NCI-H226 (cell line): ENCODE data around the gene AGBL1.
"Not testable (repeated sequence)": the region's sequence is repeated elsewhere in the genome, so short reads cannot be mapped to it uniquely, and the experiment has no call there.

Experiments
- DNase-seq: peaks from one replicate; pipeline ENCODE4 v3.0.0-alpha.2; 2015

AGBL1 gene

DNA sequence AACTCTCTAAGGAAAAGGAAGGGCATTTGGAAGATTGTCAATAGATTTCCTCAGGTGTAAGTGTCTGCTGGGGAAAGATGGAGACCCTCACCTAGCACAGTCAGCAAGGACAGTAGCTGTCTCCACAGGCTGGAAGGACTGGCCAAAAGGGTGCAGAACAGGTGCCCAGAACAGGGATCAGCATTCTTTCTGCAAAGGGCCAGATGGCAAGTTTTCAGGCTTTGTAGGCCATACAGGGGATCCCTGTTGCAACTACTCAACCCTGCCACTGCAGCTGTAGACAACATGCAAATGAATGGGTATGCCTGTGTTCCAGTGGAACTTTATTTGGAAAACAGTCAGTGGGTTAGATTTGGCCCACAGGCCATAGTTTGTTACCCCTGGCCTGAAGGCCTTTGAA, 8.1 kb downstream of the AGBL1 start:
- DNase-seq, result no peak

DNA sequence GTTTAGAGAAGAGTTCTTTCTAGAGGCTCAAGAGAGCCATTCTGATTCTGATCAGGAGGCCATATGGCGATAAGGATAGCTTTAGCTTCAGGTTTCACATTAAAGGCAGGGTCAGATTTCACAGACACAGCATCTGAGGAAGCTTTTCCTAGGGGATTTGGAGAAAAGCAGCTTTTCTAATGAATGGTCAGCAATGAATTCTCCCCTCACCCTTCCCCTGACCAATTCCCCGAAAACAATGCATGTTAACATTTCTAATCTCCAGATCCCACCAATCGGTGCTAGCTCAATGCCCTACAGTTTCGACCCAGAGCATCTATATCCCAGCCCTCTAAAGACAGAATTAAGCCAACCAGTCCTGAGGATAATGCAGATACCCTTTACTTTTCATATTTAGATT, 9.8 kb downstream of the AGBL1 start:
- no peak for DNase-seq

DNA sequence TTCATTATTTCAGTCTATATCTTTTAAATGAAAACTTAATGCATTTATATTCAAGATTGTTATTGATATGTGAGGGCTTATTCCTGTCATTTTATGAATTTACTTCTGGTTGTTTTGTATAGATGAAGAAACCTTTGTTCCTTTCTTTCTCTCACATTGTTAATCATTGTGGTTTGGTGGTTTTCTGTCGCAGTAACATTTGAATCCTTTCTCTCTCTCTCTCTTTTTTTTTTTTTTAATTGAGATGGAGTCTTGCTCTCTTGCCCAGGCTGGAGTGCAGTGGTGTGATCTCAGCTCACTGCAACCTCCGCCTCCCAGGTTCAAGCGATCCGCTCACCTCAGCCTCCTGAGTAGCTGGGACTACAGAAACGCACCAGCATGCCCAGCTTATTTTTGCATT, 22.1 kb downstream of the AGBL1 start:
- DNase-seq, result no peak

DNA sequence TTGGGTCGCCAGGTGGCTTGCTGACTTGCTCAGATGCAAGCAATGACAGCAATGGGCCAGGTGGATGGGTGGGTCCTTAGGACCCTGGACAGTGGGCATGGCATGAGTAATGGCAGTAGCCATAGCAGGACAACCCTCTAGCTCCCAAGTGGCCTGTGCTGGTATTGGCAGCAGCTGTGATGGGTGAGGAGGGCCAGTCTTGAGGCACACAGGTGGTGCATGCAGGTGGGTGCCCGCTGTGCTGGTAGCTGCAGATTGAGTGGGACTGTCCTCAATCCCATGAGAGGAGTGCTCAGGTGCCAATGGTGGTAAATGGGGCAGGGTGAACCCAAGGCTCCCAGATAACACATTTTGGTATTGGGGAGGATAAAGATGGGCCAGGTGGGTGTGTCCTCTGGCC, 24.2 kb downstream of the AGBL1 start:
- DNase-seq, result no peak

DNA sequence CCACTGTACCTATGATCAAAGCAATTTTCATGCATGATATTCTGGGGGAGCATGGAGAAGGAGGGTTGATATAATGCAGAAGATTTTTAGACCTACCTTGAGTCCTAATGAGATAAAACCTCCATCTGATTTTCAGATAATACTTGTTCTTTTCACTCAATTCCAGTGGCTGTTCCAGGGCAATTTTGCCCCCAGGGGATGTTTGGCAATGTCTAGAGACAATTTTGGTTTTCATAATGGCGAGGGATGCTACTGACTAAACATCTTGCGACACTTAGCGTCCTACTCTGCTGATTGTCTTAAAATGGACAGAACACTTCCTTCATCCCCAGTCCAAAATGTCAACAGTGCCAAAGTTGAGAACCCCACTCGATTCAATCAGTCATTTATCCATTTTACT, 26.6 kb downstream of the AGBL1 start:
- DNase-seq, result no peak

DNA sequence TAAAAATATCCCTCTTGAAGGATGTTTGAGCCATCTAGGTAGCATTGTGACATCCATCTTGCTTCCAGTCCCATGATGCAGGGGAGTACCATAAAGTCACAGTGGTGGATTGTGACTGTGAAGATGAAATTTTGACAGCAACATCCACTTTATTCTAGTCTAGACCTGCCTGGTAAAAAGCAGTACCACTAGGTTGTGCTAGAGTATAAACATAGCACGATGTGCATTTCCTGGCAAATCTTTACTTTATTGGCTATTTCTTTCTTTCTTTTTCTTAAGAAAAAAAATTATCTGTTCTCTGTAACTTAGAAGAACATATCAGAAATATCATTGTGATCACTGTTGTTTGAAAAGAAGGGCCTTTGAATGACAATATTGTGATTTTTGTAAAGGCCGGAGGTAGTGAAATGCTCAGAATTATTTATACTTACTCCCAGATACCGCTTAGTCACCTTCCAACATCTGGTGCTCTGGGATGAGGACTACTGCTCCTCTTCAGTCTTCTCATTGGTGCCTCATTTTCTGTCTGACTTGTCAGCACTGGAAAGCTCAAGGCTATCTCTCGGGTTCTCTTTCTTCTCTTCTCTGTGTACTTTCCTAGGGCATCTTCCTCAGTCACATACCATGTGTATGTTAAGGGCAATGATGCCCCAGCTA, 35.6 kb downstream of the AGBL1 start:
- no peak for DNase-seq

DNA sequence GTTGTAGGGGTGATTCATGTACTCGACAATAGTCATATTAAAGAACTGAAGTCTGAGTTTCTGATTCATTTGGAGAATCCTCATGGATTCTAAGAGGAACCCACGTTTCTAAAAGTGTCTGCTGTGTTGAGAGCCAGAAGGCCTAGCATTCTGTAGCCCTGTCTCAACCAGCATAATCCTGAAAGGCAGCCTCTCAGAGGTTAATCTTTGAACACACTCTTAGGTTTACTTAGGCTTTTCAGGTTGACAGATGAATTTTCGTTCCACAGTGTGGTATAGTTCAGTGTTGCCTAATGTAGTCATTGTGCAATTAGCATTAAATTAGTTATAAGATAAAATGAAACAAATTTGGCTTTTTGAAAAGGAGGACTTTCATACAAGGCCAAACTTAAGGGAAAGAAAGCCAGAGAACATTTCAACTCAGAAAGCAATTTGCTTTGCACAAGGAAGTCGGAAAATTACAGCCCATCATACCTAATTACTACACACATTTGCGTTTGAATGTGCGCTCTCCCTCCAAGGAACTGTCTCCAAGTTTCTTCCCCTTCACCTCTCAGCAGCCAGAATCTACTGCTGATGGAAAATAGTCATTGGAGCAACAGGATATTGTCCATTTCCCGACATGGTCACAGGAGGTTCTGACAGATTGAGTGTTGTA, 42.0 kb downstream of the AGBL1 start:
- no peak for DNase-seq

DNA sequence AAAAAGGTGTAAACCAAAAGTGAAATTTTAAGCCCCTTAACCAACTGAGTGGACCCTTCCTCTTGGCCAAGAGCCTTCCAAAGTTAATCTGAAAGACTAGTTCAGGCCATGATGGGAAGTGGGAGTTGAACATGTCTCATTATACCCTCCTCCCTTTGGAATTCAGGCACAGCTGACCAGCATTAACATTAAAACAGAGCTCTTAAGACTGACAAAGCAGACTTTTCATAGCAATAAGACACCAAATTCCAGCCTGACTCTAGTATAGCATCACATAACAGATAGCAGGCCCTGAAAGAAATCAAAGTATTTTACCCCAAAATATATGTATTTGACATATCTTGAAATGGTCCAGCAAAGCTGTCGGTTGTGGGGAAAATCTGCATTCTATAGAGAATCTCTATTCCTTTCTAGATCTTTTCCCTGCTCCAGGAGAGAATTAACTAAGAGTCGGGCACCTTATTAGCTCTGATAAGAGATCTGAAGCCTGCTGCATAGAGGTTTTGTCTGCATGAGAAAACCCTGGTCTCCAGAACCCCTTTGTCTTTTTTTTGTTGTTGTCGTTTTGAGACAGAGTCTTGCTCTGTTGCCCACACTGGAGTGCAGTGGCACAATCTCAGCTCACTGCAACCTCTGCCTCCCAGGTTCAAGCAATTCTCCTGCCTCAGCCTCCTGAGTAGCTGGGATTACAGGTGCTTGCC, 43.2 kb downstream of the AGBL1 start:
- not testable (repeated sequence) for DNase-seq

DNA sequence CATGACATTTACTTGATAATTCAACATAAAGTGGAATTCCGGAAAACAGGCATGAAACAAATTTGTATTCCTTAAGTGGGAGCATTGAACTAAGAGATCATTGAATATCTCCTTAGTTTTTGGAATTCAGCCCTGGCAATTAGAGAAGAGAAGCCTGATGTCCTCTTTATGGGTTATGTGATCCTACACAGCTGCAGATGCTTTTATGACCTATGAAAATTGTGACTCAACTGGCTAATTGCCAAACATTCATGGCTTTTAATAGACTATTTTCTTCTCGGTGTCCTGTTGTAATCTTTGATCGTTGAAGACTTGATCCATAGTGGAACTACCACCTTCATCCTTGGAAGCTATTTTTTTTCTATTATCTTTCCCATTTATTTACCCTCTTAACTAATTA, 46.1 kb downstream of the AGBL1 start:
- no peak for DNase-seq

DNA sequence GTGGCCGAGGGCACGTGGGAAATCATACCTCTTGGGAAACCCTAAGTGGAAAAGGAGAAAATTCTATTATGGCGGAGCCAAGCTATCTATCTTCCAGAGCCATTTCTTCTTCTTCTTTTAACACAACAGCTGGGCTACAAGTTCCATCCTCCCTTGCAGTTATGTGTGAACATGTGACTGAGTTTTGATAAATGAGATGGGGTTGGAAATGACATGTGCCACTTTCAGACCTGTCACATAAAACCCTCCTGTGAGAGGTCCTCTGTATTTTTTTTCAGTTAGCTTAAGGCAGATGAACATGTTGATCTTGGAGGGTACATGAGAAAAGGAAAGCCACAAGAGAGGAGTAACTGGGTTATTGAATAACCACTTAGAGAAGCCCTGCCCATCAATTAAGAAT, 47.9 kb downstream of the AGBL1 start:
- DNase-seq, result no peak

DNA sequence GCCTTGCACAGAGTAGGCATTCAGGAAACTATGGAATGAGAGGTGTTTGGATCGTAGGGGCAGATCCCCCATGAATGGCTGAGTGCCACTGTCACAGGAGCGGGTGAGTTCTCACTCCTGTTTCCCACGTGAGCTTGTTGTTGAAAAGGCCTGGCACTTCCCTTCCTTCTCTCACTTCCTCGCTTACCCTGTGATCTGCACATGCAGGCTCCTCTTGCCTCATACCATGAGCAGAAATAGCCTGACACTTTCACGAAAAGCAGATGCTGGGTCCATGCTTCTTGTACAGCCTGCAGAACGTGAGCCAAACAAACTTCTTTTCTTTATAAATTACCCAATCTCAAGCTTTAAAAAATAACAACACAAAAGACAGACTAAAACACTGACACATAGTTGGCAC, 55.4 kb downstream of the AGBL1 start:
- no peak for DNase-seq

DNA sequence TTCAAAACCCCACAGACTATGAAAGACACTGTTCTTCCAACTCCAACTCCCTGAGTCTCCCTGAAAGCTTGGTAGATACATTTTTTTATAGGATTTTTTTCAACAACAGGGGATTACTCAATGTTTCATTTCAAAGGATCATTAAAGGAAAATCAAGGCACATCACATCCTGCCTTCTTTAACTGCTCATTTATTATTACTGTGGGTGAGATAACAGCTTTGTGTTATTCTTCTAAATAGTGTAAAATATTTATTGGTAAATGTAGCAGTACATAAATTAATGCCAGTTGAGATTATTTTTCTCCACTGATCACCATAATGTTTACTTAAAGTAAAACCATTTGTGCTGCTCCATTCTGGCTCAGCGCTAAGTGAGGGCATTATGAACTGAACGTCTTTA, 57.2 kb downstream of the AGBL1 start:
- DNase-seq, result no peak

DNA sequence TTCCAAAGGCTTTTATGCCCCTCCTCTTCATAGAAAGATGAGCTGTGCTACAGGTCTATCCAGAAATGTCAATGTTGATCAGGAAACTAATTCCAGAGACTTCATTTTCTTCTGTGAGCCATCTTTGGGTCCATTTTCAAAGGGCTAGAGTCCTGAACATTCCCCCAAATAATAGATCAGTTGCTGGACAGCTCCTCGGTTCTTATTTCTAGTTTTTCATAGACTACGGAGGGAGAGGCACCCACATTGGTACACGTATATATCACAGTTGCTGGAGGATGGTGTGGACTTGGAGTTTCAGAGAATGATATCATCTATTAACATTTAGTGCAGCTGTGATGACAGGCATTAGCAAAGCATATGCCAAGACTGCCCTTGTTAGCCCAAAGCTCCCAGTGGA, 59.1 kb downstream of the AGBL1 start:
- no peak for DNase-seq

DNA sequence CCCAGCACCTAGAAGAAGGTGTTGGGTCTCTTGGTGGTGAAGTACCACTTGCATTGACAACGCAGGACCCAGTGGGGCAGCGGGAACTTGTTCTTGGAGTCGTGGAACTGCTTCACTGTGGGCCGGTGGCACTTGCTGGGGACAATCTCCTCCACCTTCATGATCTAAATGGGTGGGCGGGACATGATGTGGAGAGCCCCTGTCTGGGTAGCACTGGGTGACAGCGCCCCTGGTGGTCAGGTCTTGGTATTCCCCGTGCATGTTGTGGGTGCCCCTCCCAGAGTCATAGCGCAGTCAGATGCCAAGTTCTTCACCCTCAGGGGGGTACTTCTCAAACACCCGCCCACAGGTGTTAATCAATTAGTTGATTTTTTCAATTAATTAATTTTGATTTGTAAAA, 60.2 kb downstream of the AGBL1 start:
- DNase-seq, result no peak

DNA sequence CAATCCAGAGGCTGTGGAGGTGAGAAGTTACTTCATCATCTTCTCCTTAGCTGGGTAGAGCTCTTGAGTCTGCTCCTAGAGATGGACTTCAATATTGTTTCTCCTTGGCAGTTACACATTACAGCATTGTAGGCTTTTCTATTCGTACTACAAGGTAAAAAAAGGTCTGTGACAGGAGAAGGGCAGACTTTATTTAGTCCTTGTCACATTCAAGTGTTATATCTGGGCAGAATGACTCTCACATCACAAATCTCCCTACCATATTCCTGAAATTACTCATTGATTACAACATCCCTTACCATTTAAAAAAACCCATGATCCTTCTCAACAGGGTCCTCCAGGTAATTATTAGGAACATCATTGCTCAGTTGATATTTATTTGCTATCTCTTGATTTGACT, 75.0 kb downstream of the AGBL1 start:
- DNase-seq, result no peak

DNA sequence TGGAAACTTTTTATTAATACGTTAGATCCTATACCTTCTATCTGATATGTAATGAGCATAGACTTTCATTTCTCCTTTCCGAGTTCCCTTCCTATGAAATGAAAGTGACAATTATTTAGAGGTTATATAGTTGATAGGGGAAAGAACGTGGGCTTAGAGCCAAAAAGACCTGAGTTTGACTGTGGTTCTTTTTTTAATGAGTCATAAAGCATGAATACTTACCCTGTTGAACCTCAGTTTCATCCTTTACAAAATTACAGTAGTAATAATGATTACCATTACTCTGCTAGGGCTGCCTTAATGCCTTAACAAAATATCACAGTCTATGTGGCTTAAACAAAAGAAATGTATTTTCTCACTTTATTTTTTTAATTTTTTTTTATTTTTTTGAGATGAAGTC, 75.9 kb downstream of the AGBL1 start:
- no peak for DNase-seq

DNA sequence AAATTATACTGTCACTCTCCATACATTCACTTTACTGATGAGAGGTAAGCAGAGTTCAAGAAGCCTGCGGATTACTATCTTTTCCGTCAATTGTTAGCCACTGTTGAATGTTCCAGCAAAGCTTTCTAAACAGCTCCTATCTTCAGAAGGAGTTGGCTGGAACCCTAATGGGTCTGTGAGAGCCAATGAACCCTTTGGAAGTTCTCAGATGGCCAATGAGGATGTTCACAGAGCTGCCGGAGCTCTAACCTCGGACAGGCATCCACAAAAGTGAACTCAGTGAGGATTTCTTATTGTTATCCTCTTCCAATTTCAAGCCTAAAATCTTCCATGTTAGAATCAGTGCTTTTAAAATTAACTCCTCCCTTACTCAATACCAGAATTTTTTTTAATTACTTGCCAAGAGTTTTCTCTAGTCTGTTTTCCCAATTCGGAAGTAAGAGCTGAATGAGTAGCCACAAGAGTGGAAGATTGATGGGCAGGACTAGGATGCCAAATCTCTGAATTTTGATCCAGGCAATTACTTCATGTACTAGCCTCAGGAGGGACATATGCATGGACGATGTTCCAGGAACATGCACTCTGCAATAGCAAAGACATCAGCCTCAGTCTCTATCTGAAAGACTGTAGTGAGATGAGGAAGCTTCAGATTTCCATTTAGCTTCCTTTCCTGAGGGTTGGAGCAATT, 78.1 kb downstream of the AGBL1 start:
- DNase-seq, result no peak

DNA sequence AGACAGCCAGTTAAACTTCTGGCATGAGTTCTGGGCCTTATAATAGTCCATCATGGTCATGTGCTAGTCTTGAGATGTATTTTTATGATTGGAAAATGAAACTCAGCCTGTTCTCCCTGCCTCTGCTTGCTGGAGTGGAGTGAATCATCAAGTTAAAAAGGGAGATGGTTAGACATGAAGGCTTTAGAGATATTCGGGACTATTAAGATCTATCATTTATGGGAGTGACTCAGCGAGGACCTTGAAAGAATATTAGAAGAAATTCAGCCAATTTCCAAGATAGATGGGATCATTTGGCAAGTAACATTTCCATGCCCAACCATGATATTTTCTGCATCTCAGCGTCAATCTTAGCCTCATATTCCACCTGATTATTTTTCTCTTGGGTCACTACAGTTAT, 79.8 kb downstream of the AGBL1 start:
- no peak for DNase-seq

DNA sequence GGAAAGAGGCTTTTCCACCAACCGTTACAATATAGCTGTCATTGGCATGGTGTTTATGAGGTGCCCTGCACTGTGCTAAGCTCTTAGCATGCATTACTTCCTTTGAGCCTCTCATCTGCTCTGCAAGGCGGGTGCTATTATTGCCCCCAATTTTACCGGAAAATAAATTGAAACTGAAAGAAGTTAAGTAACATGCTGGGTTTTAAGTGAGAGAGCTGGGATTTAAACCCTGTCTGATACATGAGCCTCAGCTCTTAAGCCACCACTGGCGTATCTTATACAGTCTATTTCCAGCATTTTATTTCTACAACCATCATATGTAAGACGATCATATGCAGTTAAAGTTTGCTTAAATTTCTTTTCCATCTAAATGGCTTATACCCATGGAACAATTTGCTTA, 81.6 kb downstream of the AGBL1 start:
- no peak for DNase-seq

DNA sequence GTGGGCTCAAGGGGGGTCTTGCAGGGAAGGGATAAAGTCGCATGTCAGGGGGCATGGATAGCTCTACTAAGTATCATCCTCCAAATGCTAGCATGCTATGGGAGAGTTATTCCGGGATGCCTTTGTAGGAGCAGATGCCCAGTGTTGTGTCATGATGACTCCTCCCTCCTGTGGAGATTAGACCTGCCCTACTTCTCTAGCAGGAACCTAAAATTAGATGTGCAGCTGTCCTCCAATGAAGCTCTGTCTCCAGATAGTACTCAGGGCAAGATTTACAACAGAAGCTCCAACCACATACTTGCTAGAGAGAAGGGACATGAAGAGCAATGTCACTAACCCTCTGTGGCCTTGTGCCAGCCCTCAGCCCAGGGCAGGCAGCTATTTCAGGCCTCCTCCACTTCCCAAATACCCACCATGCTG, 82.5 kb downstream of the AGBL1 start:
- DNase-seq, result no peak

DNA sequence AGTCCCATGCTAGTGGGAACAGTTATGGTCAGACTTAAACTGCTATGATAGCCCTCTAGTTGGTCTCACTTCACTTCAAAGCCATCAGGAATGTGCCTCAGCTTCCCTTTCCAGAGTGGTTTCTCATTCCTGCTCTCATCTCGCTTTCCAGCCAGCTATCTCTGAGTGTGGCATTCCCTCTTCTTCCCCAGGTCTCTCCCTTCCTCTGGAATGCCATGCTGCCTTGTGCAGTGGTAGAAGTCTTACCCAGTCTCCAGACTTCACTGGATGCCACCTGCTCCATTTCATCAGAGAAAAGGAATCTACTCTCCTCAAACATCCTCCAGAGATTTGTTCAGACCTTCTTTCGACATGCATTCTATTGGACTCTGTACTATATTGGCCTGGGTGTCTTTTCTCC, 83.0 kb downstream of the AGBL1 start:
- DNase-seq, result no peak

DNA sequence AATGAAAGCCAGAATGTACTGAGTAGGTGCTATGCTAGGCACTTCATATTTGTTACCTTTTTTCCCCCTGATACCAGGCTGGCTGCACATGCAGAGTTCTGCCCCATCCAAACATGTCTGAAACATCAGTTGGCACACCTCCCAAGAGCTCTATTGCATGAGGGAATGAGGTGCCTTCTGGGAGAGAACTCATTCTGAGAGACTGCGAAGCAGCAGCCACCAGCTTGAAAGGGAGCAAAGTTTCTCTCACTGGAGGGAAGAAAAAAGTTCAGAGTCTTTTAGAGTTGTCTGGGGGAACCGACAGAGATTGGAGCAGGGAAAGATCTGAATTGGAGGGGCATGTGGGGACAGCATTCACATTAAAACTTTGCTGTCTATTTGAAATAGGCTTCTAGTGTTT, 84.1 kb downstream of the AGBL1 start:
- no peak for DNase-seq

DNA sequence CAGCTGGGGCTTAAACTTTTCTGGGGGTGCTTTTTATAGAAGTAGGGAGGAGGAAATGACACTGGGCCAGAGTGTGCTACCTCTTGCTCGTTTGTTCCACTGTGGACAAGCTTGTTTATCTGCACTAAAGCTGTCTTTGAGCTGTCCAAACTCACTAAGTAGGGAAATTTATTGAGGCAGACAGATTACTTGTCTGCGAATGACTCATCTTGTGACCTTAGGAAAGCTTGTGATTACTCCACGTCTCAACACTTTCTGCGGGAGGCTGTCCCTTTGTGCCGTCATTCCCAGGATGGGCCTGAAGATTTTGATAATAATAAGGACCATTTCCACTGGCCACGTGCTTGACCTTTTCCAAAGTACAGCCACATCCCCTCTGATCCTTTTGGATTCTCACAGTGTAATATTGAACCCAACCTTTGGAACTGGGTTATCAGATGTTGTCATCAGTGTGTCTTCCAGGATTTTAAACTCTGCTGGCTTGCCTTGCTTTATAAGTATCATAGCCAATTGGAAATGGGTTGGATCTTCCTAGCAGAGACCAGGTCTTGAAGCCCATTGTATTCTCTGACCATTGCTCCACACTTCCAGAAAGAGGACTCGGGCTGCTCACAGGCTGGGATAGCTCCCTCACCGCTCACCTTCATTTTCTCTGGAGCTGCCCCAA, 84.7 kb downstream of the AGBL1 start:
- no peak for DNase-seq
